Medulla oblongata (tissue), 1 donor: Measurements from ENCODE around the gene IL21.
"Not testable (repeated sequence)": the region's sequence is repeated elsewhere in the genome, so short reads cannot be mapped to it uniquely, and the experiment has no call there.

Experiments
- DNase-seq: peaks from one replicate; pipeline ENCODE4 v3.0.0-alpha.2; 2015; ENCODE audit errors: extremely low spot score

Gene IL21

GRCh38 chr4:122621016-122621507 is at the start of gene IL21:
IL21 (minus strand) TSS chr4:122621066; CDS start chr4:122621011, 55 bp downstream.
- no peak for DNase-seq

GRCh38 chr4:122669911-122670738 is 49.3 kb upstream of the IL21 start:
- no peak for DNase-seq

DNA sequence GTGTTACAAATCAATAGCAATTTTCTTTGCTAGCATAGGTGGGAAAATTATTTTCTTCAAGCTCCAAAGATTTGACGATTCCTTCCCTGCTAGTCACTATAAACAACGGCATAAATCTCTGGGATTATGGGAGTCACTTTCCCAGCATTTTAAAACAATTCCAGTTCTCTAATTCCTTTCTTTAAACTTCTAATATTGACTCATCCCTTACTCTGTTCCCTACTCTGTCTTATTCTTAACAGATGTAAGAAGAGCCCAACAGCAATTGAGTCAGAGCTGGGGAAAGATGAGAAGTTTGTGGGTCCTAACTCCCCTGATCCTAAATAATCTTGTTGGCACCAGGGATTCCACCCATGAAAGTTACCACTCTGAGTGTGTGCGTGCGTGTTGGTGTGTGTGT is 47.4 kb upstream of the IL21 start:
- no peak for DNase-seq

DNA sequence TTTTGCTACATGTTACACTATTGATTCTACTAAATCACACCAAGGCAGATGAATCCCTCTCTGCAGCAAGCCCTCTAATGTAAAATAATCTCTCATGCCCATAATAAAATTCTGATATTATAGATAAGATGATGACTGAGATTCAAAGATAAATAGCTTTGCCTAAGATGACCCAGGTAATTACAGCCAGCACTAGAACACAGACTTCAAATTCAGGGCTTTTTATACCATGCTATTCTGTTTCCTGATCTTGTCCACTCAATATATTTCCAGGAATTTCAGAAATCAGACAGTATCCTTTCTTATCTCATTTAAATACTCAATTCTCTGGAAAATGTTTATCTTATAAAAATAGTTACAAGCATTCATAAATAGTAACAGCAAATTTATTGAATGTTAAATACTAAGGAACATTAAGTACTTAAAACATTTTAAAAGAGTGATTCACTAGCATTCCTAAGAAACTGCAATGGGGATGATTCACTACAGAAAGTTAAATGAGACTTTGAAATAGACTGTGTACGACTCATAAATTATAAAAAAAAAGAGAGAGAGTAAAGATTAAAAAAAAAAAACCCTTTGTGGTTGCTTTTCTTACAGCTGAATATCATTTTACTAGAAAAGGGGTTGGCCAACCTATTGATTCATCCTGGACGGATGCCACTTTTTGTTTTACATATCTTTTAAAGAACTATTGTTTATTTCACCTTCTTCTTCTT is 45.8 kb upstream of the IL21 start:
- no peak for DNase-seq

GRCh38 chr4:122665161-122665929 is 44.5 kb upstream of the IL21 start:
- DNase-seq, result no peak

GRCh38 chr4:122663814-122664610 is 43.1 kb upstream of the IL21 start:
- no peak for DNase-seq

GRCh38 chr4:122663291-122663690 is 42.4 kb upstream of the IL21 start:
- no peak for DNase-seq

DNA sequence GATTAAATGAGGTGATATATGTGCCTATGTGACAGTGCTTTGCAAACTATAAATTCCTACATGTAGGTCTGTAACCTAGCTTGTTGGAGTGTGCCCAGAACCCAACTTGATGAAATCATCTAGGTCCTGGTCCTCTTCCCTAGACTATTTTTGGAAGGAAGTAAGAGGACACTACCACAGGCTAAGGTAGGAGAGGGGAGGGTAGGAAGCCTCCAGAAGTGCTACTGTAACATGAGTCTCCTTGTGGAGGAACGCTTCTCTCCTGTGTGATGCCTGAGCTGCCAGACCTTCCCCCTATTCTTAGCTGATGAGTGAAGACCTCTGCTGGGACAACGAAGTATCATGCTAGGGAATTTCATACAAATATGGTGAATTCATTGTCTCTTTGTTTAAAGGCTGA is 41.8 kb upstream of the IL21 start:
- no peak for DNase-seq

- DNase-seq, result no peak
Measured at GRCh38 chr4:122661176-122662160, 40.6 kb upstream of the IL21 start.

GRCh38 chr4:122658818-122659295 is 38.0 kb upstream of the IL21 start:
- no peak for DNase-seq

DNA sequence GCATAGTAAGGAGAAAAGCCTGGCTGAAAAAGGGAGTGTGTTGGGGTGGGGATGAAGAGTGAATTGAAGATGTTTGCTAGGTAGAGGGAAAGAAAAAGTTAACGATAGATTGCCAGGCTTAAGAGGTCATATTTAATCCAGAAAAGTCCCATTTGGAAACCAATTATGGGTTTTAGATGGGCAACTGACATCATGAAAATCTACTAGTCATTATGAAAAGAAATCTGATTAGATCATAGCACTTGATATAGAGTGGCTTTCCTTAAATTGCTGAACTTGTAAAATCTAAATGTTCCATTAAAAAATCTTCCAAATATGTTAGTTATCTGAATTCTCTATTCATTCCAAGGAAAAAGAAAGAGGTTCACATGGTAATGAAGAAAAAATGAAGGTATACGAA is 37.5 kb upstream of the IL21 start:
- no peak for DNase-seq

- no peak for DNase-seq
Measured at GRCh38 chr4:122657553-122657952, 36.7 kb upstream of the IL21 start.

DNA sequence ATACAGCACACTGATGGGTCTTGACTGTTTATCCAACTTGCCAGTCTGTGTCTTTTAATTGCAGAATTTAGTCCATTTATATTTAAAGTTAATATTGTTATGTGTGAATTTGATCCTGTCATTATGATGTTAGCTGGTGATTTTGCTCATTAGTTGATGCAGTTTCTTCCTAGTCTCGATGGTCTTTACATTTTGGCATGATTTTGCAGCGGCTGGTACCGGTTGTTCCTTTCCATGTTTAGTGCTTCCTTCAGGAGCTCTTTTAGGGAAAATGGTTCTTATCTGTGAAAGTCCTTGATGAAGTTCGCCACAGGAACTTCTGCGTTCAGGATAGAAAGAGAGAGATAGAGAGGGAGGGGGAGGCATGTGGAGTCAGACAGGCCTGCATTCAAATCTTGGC is 35.7 kb upstream of the IL21 start:
- not testable (repeated sequence) for DNase-seq

- DNase-seq, result peak; percentile 49
Measured at GRCh38 chr4:122652379-122652778, 31.5 kb upstream of the IL21 start.

DNA sequence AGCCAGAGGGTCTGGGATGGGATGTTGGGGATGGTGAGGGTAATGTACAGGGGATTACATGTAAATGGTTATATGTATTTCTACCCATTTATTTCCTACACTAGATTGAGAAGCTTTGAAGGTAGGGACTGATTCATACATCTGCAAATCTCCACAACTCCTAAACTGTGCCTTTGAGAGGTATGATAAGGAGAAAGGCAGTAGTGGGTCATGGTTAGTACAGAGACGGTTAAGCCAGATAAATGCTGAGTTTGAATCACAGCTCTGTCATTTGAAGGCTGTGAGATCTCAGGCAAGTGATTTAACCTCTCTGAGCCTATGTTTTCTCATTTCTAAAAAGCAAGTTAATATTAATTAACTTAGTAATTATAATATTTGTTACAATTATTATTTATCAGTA is 29.3 kb upstream of the IL21 start:
- DNase-seq, result no peak

- no peak for DNase-seq
Measured at GRCh38 chr4:122647656-122648055, 26.8 kb upstream of the IL21 start.

GRCh38 chr4:122643257-122643656 is 22.4 kb upstream of the IL21 start:
- DNase-seq, result no peak

GRCh38 chr4:122639181-122639580 is 18.3 kb upstream of the IL21 start:
- no peak for DNase-seq

DNA sequence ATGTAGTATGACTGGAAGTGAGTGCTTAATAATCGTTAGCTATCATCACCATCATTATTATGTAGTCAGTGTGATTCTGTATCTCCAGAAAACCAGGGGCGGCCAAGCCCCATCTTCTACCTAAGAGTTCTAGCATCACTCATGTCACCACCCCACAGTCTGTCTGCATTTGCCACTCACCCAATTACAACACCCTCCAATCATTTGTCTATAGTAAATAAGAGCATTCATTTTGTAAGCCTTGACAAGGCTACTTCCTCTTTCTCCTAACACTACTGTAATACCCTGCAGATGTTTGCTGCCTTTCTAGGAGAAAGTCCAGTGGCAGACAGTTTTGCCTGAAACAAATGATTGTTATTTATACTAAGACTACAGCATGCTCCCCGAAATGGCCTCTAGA is 15.8 kb upstream of the IL21 start:
- DNase-seq, result no peak

- DNase-seq, result no peak
Measured at GRCh38 chr4:122635205-122635604, 14.3 kb upstream of the IL21 start.
